Adipocyte (in vitro differentiated cells): ENCODE measurements around the gene TNS1.

ENCODE experiments used
- DNase-seq: peaks from one replicate; pipeline ENCODE4 v3.0.0-alpha.2; 2015; ENCODE audit warnings: low read depth
- H3K27me3 ChIP-seq: replicated peaks from 2 replicates; pipeline ENCODE4 v1.7.0; 2013; ENCODE audit warnings: mild to moderate bottlenecking, low read length, moderate library complexity; ENCODE audit not compliant: control insufficient read depth, insufficient read depth
- H3K36me3 ChIP-seq: 2 replicates; pipeline ENCODE4 v1.7.0; 2013; ENCODE audit warnings: low read length, mild to moderate bottlenecking, moderate library complexity; ENCODE audit not compliant: control insufficient read depth, insufficient read depth, severe bottlenecking
- H3K4me1 ChIP-seq: 2 replicates; pipeline ENCODE4 v1.7.0; 2013; ENCODE audit warnings: mild to moderate bottlenecking, low read length, moderate library complexity; ENCODE audit not compliant: control insufficient read depth, insufficient read depth
- H3K4me3 ChIP-seq: 2 replicates; pipeline ENCODE4 v1.7.0; 2013; ENCODE audit warnings: mild to moderate bottlenecking, low read length, moderate library complexity
- H3K9ac ChIP-seq: 2 replicates; pipeline ENCODE4 v1.7.0; 2013; ENCODE audit warnings: mild to moderate bottlenecking, low read length, moderate library complexity
- H3K9me3 ChIP-seq: 2 replicates; pipeline ENCODE4 v1.7.0; 2013; ENCODE audit warnings: mild to moderate bottlenecking, low read length, moderate library complexity; ENCODE audit not compliant: control insufficient read depth

TNS1 gene

GRCh38 chr2:217858519-217859491, 144.0 kb downstream of the TNS1 start:
- no peaks in the 10 kb centered on the region for H3K9me3 ChIP-seq
- no peaks in the 10 kb centered on the region for H3K27me3 ChIP-seq
- H3K9ac ChIP-seq: peak overlapping the region; percentile 56
- H3K4me3 ChIP-seq: peak overlapping the region; percentile 34
- DNase-seq: peak; percentile 96
- peaks cover 79% of the 10 kb centered on the region for H3K36me3 ChIP-seq
- peaks cover 33% of the 10 kb centered on the region for H3K4me1 ChIP-seq

- no peak for DNase-seq
These were observed 144.9 kb downstream of the TNS1 start for GRCh38 chr2:217857624-217858506.

DNA sequence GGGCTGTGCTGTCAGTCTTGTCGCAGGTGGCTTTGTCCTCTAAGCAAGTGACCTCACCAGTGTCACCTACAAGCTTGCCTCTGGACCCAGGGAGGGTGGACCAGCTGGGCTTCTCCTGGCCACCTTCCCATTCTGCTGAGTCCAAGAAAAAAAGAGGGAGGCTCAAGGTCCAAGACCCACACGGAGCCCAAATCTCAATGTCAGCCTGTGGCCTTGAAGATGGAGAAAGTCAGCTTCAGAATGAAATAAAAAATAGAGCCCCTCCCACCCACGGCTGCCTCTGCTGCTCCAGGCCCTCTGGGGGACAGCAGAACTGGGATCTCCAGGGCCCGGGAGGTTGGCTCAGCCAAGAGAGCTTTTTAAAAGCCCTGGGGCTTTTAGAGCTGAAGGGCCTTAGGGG, 145.9 kb downstream of the TNS1 start:
- Histone ChIP-seq H3K36me3 (peaks cover 67% of the 10 kb centered on the region), H3K4me1 (peaks cover 50% of the 10 kb centered on the region), H3K9me3 (no peaks in the 10 kb centered on the region), H3K4me3 (no peak overlapping the region), H3K9ac (no peak overlapping the region), H3K27me3 (no peaks in the 10 kb centered on the region)
- DNase-seq: no peak

More at GRCh38 chr2:217857624-217858506, 144.9 kb downstream of the TNS1 start:
- peaks cover 40% of the 10 kb centered on the region for H3K4me1 ChIP-seq
- H3K4me3 ChIP-seq: peak overlapping the region; percentile 34
- H3K9ac ChIP-seq: peak overlapping the region; percentile 56
- peaks cover 71% of the 10 kb centered on the region for H3K36me3 ChIP-seq
- H3K9me3 ChIP-seq: no peaks in the 10 kb centered on the region
- no peaks in the 10 kb centered on the region for H3K27me3 ChIP-seq

- H3K27me3 ChIP-seq: no peaks in the 10 kb centered on the region
- H3K4me3 ChIP-seq: no peak overlapping the region
- H3K36me3 ChIP-seq: peaks cover 60% of the 10 kb centered on the region
- H3K4me1 ChIP-seq: peaks cover 56% of the 10 kb centered on the region
- DNase-seq: no peak
- no peak overlapping the region for H3K9ac ChIP-seq
- H3K9me3 ChIP-seq: no peaks in the 10 kb centered on the region
These were observed 146.6 kb downstream of the TNS1 start for GRCh38 chr2:217856159-217856558.

GRCh38 chr2:217854684-217855420, 147.9 kb downstream of the TNS1 start:
- H3K27me3 ChIP-seq: no peaks in the 10 kb centered on the region

GRCh38 chr2:217853961-217854360, 148.8 kb downstream of the TNS1 start:
- Histone ChIP-seq H3K27me3 (no peaks in the 10 kb centered on the region), H3K4me3 (no peak overlapping the region), H3K36me3 (peaks cover 48% of the 10 kb centered on the region), H3K9me3 (no peaks in the 10 kb centered on the region), H3K9ac (no peak overlapping the region), H3K4me1 (peaks cover 70% of the 10 kb centered on the region)
- no peak for DNase-seq

More at GRCh38 chr2:217854684-217855420, 147.9 kb downstream of the TNS1 start:
- peaks cover 48% of the 10 kb centered on the region for H3K36me3 ChIP-seq
- H3K9ac ChIP-seq: no peak overlapping the region
- DNase-seq: no peak
- no peaks in the 10 kb centered on the region for H3K9me3 ChIP-seq
- H3K4me1 ChIP-seq: peaks cover 68% of the 10 kb centered on the region
- no peak overlapping the region for H3K4me3 ChIP-seq

GRCh38 chr2:217853301-217853881, 149.4 kb downstream of the TNS1 start:
- peaks cover 54% of the 10 kb centered on the region for H3K36me3 ChIP-seq
- H3K4me3 ChIP-seq: no peak overlapping the region
- H3K4me1 ChIP-seq: peaks cover 68% of the 10 kb centered on the region
- peak overlapping the region; percentile 43 for H3K9ac ChIP-seq
- no peaks in the 10 kb centered on the region for H3K9me3 ChIP-seq
- DNase-seq: peak; percentile 84
- H3K27me3 ChIP-seq: no peaks in the 10 kb centered on the region

DNA sequence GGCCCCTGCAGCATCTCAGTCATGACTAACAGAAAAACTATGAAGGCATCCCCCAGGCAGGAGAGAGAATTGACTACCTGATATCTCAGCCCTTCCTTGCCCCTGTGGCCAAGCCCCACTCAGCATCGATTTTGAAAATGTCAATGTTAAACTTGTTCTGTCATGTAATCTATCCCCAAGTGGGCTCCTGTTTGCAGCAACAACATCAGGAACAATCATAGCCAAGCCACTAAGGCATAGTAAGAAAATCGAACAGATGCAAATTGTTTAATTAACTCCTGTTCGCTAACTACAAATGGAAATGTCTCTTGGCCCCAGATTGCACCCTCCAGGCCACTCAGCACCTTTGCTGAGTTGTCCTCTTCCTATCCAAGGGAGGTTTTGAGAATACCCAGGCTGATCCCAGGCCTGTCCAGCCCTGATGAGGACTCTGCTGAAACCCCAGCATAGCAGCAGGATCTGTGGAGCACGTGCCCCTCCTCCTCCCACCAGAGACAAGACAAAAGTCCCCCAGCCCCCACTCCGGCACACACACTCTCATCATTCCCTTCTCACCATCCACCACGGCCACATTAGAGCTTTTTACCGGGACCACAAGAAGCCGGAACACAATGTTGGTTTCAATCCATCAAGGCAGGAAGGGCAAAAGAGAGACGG, 150.1 kb downstream of the TNS1 start:
- Histone ChIP-seq H3K9ac (peak overlapping the region; percentile 43), H3K9me3 (no peaks in the 10 kb centered on the region), H3K36me3 (peaks cover 58% of the 10 kb centered on the region), H3K27me3 (no peaks in the 10 kb centered on the region), H3K4me3 (no peak overlapping the region), H3K4me1 (peaks cover 61% of the 10 kb centered on the region)
- DNase-seq: no peak

DNA sequence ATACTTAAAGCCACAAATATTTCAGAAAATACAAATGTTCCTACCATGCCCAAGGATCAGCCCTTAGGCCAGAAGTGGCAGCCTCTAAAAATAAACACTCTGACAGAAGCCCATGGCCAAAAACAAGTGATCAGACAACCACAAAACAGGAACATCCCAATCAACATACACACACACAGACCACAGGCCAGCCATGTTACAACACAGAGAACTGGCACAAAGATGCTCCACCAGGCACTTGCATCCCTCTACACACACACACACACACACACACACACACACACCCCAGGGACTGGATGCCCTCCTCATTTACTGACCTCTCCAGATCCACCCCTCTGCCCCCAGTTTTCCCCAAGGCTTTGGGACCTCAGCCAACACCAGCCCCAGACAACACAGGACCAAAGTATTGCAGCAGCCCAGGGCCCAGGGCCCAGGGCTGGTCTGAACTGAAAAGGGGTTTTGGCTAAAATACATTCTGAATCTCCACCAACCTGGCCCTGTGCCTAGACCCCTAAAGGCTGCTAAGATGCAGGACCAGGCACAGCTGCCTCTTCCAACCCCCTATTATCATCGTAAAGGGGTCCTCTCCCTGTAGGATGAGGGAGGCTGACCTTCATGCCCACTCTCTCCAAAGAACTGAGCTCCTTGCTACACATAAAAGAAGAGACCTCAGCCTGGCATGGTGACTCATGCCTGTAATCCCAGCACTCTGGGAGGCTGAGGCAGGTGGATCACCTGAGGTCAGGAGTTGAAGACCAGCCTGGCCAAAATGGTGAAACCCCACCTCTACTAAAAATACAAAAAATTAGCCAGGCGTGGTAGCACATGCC, 151.4 kb downstream of the TNS1 start:
- Histone ChIP-seq H3K27me3 (no peaks in the 10 kb centered on the region), H3K4me1 (peaks cover 55% of the 10 kb centered on the region), H3K36me3 (peaks cover 58% of the 10 kb centered on the region), H3K9me3 (no peaks in the 10 kb centered on the region), H3K9ac (no peak overlapping the region), H3K4me3 (no peak overlapping the region)
- peak; percentile 58 for DNase-seq
